ENCODE data around the gene AGBL1.

- TF ChIP-seq CTCF (IDR thresholded peaks at IDR 0.05) (no peak), EZH2 (IDR thresholded peaks at IDR 0.05) (no peak)
Measured at GRCh38 chr15:86183596-86184491, 104.2 kb downstream of the AGBL1 start.

All from neural progenitor cell (in vitro differentiated cells).